ENCODE results near the gene RD3L. TPM values are rescaled to one million over a fixed set of nuclear protein-coding genes. Genes with fewer than 3 reads are reported as not detected.

Gene RD3L
- total and polyA plus RNA-seq, 2 donors from 2014 or later: not detected

DNA sequence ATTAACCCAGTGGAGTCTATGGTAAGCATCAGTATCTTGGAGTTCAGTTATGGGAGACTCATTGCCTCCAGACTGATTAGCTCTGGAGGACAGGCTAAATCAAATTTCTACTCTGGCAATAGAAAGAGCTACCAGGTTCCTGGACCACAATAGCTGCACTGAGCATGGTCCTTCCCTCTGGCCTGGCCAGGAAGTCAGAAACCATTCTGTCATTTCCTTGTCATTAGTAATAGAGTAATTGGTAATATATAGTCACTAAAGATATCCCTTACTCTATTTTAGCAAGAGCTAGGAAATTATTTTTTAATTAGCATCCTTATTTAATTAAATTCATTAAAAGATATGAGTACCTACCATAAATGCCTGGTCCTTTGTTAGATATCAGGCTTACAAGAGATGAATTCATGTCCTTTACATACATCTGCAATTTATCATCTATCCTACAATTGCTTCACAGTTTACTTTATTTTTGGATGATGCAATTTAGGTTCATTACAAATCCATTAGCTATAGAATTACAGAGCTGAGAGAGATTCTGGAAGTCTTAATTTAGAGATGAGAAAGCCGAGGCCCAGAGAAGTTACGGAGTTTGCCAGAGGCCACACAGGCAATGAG is 37.7 kb downstream of the RD3L start:
- no peaks in the 10 kb centered on the region for H3K36me3 ChIP-seq (ENCODE audit: control insufficient read depth in 2 of 3, insufficient read depth in 3 of 3, low read length in 3 of 3)
- no peak overlapping the region for H3K9ac ChIP-seq (ENCODE audit: low read length in 3 of 3)
- no peaks in the 10 kb centered on the region for H3K27me3 ChIP-seq (ENCODE audit: control insufficient read depth, insufficient read depth, low read length)
- no peak overlapping the region for H3K4me3 ChIP-seq (ENCODE audit: low read length in 3 of 3)
- FAIRE-seq: no peak
- H3K27ac ChIP-seq (ENCODE audit: low read depth in 2 of 2, low read length in 2 of 2): no peak overlapping the region
- H3K9me3 ChIP-seq (ENCODE audit: control insufficient read depth in 2 of 3, insufficient read depth in 1 of 3, low read length in 3 of 3): no peaks in the 10 kb centered on the region
- intact Hi-C loops (cut with DNase I): no loop called here
- no peak for TF ChIP-seq CTCF (IDR thresholded peaks at IDR 0.05; ENCODE audit: borderline replicate concordance, extremely low read depth, insufficient read depth)
- DNase-seq: peak in 1 of 5 donors; percentile 15
- peaks cover 0 to under 1% (median 0%) of the 10 kb centered on the region in 3 donors for H3K4me1 ChIP-seq (ENCODE audit: control insufficient read depth in 2 of 3, insufficient read depth in 2 of 3, low read depth in 1 of 3, low read length in 3 of 3)

DNA sequence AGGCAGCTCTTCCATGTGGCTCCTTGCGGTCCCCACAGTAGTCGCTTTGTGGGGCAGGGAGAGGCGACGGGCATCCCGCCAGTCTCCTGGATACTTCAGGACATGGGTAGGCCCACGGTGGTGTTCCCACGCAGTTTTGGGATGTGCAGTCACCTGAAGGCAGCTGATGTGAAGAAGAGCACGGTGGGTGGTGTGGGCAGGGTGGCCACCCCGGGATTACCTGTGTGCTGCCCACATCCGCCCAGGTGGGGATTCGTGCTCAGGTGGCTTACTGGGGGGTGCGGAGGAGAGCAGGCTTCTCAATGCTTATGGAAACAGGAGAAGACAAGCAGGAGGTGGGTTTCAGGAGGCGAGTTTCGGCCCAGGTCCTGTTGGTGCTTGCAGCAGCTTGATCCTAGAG is 42.5 kb downstream of the RD3L start:
- Histone ChIP-seq H3K4me1 (ENCODE audit: control insufficient read depth in 2 of 3, insufficient read depth in 2 of 3, low read depth in 1 of 3, low read length in 3 of 3) (peaks cover 0 to 18% (median 13%) of the 10 kb centered on the region in 3 donors), H3K9ac (ENCODE audit: low read length in 3 of 3) (no peak overlapping the region), H3K27me3 (ENCODE audit: control insufficient read depth, insufficient read depth, low read length) (no peaks in the 10 kb centered on the region), H3K9me3 (ENCODE audit: control insufficient read depth in 2 of 3, insufficient read depth in 1 of 3, low read length in 3 of 3) (no peaks in the 10 kb centered on the region), H3K27ac (ENCODE audit: low read depth in 2 of 2, low read length in 2 of 2) (no peak overlapping the region), H3K4me3 (ENCODE audit: low read length in 3 of 3) (no peak overlapping the region), H3K36me3 (ENCODE audit: control insufficient read depth in 2 of 3, insufficient read depth in 3 of 3, low read length in 3 of 3) (no peaks in the 10 kb centered on the region)
- intact Hi-C loops (cut with DNase I): no loop called here
- TF ChIP-seq CTCF (IDR thresholded peaks at IDR 0.05; ENCODE audit: borderline replicate concordance, extremely low read depth, insufficient read depth): no peak
- DNase-seq (peak in 2 of 5 donors; percentile 41 to 61), FAIRE-seq (no peak)

GRCh38 chr14:103899316-103899715 is 43.0 kb downstream of the RD3L start:
- DNase-seq (no peak), FAIRE-seq (no peak)
- Histone ChIP-seq H3K4me1 (ENCODE audit: control insufficient read depth in 2 of 3, insufficient read depth in 2 of 3, low read depth in 1 of 3, low read length in 3 of 3) (peaks cover 0 to 24% (median 13%) of the 10 kb centered on the region in 3 donors), H3K27ac (ENCODE audit: low read depth in 2 of 2, low read length in 2 of 2) (no peak overlapping the region), H3K4me3 (ENCODE audit: low read length in 3 of 3) (no peak overlapping the region), H3K9me3 (ENCODE audit: control insufficient read depth in 2 of 3, insufficient read depth in 1 of 3, low read length in 3 of 3) (no peaks in the 10 kb centered on the region), H3K27me3 (ENCODE audit: control insufficient read depth, insufficient read depth, low read length) (no peaks in the 10 kb centered on the region), H3K36me3 (ENCODE audit: control insufficient read depth in 2 of 3, insufficient read depth in 3 of 3, low read length in 3 of 3) (no peaks in the 10 kb centered on the region), H3K9ac (ENCODE audit: low read length in 3 of 3) (no peak overlapping the region)
- TF ChIP-seq CTCF (IDR thresholded peaks at IDR 0.05; ENCODE audit: borderline replicate concordance, extremely low read depth, insufficient read depth): no peak
- intact Hi-C loops (cut with DNase I): no loop called here

- TF ChIP-seq CTCF (IDR thresholded peaks at IDR 0.05; ENCODE audit: borderline replicate concordance, extremely low read depth, insufficient read depth): no peak
- intact Hi-C loops (cut with DNase I): no loop called here
Observed at GRCh38 chr14:103898711-103899110, 43.6 kb downstream of the RD3L start.

More at GRCh38 chr14:103898711-103899110, 43.6 kb downstream of the RD3L start:
- Histone ChIP-seq H3K4me1 (ENCODE audit: control insufficient read depth in 2 of 3, insufficient read depth in 2 of 3, low read depth in 1 of 3, low read length in 3 of 3) (peaks cover 0 to 25% (median 13%) of the 10 kb centered on the region in 3 donors), H3K9me3 (ENCODE audit: control insufficient read depth in 2 of 3, insufficient read depth in 1 of 3, low read length in 3 of 3) (no peaks in the 10 kb centered on the region), H3K4me3 (ENCODE audit: low read length in 3 of 3) (no peak overlapping the region), H3K27ac (ENCODE audit: low read depth in 2 of 2, low read length in 2 of 2) (no peak overlapping the region), H3K9ac (ENCODE audit: low read length in 3 of 3) (no peak overlapping the region), H3K36me3 (ENCODE audit: control insufficient read depth in 2 of 3, insufficient read depth in 3 of 3, low read length in 3 of 3) (no peaks in the 10 kb centered on the region), H3K27me3 (ENCODE audit: control insufficient read depth, insufficient read depth, low read length) (no peaks in the 10 kb centered on the region)
- FAIRE-seq (no peak), DNase-seq (no peak)

Data from kidney (tissue), 14 donors.